GM18907 (cell line): Measurements from ENCODE around the gene LONRF3.
"Not testable (repeated sequence)": the region's sequence is repeated elsewhere in the genome, so short reads cannot be mapped to it uniquely, and the experiment has no call there.

ENCODE experiments used
- ATAC-seq: cut with Tn5 transposase; IDR thresholded peaks from one replicate; pipeline ENCODE4 v1.9.1; 2021; ENCODE audit warnings: mild to moderate bottlenecking, moderate library complexity; ENCODE audit not compliant: unreplicated experiment

The LONRF3 gene

GRCh38 chrX:118983513-118983912 lies 9.1 kb downstream of the LONRF3 start:
- ATAC-seq: no peak

GRCh38 chrX:118988911-118989310 lies 14.5 kb downstream of the LONRF3 start:
- no peak for ATAC-seq

GRCh38 chrX:118989886-118990285 lies 15.5 kb downstream of the LONRF3 start:
- no peak for ATAC-seq

- no peak for ATAC-seq
Observed at GRCh38 chrX:118990512-118991227, 16.3 kb downstream of the LONRF3 start.

GRCh38 chrX:118992441-118993121 lies 18.2 kb downstream of the LONRF3 start:
- ATAC-seq: not testable (repeated sequence)

- ATAC-seq: no peak
Observed at GRCh38 chrX:119003462-119003861, 29.0 kb downstream of the LONRF3 start.

GRCh38 chrX:119004920-119005524 lies 30.6 kb downstream of the LONRF3 start:
- peak; percentile 97 for ATAC-seq

GRCh38 chrX:119007189-119007770 lies 32.9 kb downstream of the LONRF3 start:
- no peak for ATAC-seq

GRCh38 chrX:119008110-119008744 lies 33.8 kb downstream of the LONRF3 start:
- ATAC-seq: no peak

GRCh38 chrX:119009071-119009470 lies 34.7 kb downstream of the LONRF3 start:
- ATAC-seq: no peak

GRCh38 chrX:119010491-119010890 lies 36.1 kb downstream of the LONRF3 start:
- ATAC-seq: no peak

GRCh38 chrX:119013164-119013563 lies 38.7 kb downstream of the LONRF3 start:
- no peak for ATAC-seq

- ATAC-seq: peak; percentile 97
Observed at GRCh38 chrX:119015407-119016237, 41.2 kb downstream of the LONRF3 start.

- no peak for ATAC-seq
Observed at GRCh38 chrX:119017077-119017476, 42.7 kb downstream of the LONRF3 start.

GRCh38 chrX:119025900-119026299 lies 51.5 kb downstream of the LONRF3 start:
- no peak for ATAC-seq

- not testable (repeated sequence) for ATAC-seq
Observed at GRCh38 chrX:119026344-119026743, 51.9 kb downstream of the LONRF3 start.

- not testable (repeated sequence) for ATAC-seq
Observed at GRCh38 chrX:119027960-119028732, 53.7 kb downstream of the LONRF3 start.

- no peak for ATAC-seq
Observed at GRCh38 chrX:119028733-119029330, 54.4 kb downstream of the LONRF3 start.

- not testable (repeated sequence) for ATAC-seq
Observed at GRCh38 chrX:119029656-119030055, 55.2 kb downstream of the LONRF3 start.
